HG02884 (cell line): ENCODE results near the gene MICAL2.

Experiments used
- ATAC-seq: cut with Tn5 transposase; IDR thresholded peaks from one replicate; pipeline ENCODE4 v1.9.1; 2021; ENCODE audit warnings: mild to moderate bottlenecking, moderate library complexity; ENCODE audit not compliant: unreplicated experiment

MICAL2 gene

GRCh38 chr11:12077535-12078280 is 32.7 kb upstream of the MICAL2 start:
- no peak for ATAC-seq

GRCh38 chr11:12079726-12080556 is 30.4 kb upstream of the MICAL2 start:
- no peak for ATAC-seq

- ATAC-seq = no peak
These were observed 27.0 kb upstream of the MICAL2 start for GRCh38 chr11:12083380-12083779.

GRCh38 chr11:12084256-12084655 is 26.1 kb upstream of the MICAL2 start:
- no peak for ATAC-seq

GRCh38 chr11:12085371-12086251 is 24.8 kb upstream of the MICAL2 start:
- no peak for ATAC-seq

GRCh38 chr11:12086271-12087074 is 23.9 kb upstream of the MICAL2 start:
- ATAC-seq = no peak

GRCh38 chr11:12087075-12088004 is 23.1 kb upstream of the MICAL2 start:
- no peak for ATAC-seq

- ATAC-seq = no peak
These were observed 22.3 kb upstream of the MICAL2 start for GRCh38 chr11:12088047-12088481.

GRCh38 chr11:12088531-12088930 is 21.9 kb upstream of the MICAL2 start:
- ATAC-seq = no peak

GRCh38 chr11:12089041-12089440 is 21.3 kb upstream of the MICAL2 start:
- no peak for ATAC-seq

- no peak for ATAC-seq
These were observed 20.9 kb upstream of the MICAL2 start for GRCh38 chr11:12089473-12089872.

GRCh38 chr11:12090061-12090591 is 20.3 kb upstream of the MICAL2 start:
- no peak for ATAC-seq

- ATAC-seq = no peak
These were observed 19.6 kb upstream of the MICAL2 start for GRCh38 chr11:12090761-12091258.

- ATAC-seq = no peak
These were observed 18.3 kb upstream of the MICAL2 start for GRCh38 chr11:12091956-12092558.

- no peak for ATAC-seq
These were observed 17.7 kb upstream of the MICAL2 start for GRCh38 chr11:12092714-12093113.

GRCh38 chr11:12094872-12095800 is 15.3 kb upstream of the MICAL2 start:
- ATAC-seq = no peak

GRCh38 chr11:12097219-12097618 is 13.2 kb upstream of the MICAL2 start:
- ATAC-seq = no peak
